ENCODE data around the gene ENOSF1.

- TF ChIP-seq CTCF (IDR thresholded peaks at IDR 0.05; ENCODE audit: insufficient read depth, low read length, poor library complexity, severe bottlenecking) (no peak), EZH2phosphoT487 (conservative IDR thresholded peaks at IDR 0.05; ENCODE audit: low read length) (no peak)
Observed at GRCh38 chr18:677951-678381, 34.5 kb downstream of the ENOSF1 start.

Data from SU-DHL-6 (cell line).